ENCODE results near the gene SLC25A38. TPM values are rescaled to one million over a fixed set of nuclear protein-coding genes. Genes with fewer than 3 reads are reported as not detected.

The SLC25A38 gene
- total and polyA plus RNA-seq, 9 of the 15 experiments (the other 6 are each of a cell fraction or from before 2014, with no cell fraction given), result 13.5 to 51.1 (median 30.6) TPM

DNA sequence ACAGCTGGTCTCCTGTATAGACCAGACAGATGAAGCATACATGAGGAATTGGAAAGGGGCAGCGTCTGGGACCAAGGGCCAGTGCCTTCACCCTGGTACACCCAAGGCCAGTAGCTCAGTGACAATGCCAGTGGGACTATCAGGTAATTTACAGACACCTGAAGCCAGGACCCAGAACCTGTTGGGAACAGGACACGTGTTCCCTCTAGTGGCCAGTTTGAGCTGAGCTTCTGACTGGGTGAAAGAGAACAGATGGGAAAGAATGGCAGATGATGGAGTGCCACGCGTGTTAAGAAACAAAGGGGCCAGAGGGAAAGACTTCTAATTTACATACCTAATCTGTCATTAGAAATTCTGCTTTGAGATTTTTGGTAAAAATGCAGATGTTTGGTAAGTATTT is 5.1 kb upstream of the SLC25A38 start (continued):
- TF ChIP-seq TBL1XR1 (IDR thresholded peaks at IDR 0.05; ENCODE audit: low read length in 2 of 2) (no peak), ELF1 (tag; IDR thresholded peaks at IDR 0.05) (no peak), SMAD1 (IDR thresholded peaks at IDR 0.05; ENCODE audit: low read depth, low read length, partially characterized antibody) (no peak), E2F3 (CRISPR knock-in tag; IDR thresholded peaks at IDR 0.05) (no peak), POLR2B (IDR thresholded peaks at IDR 0.05; ENCODE audit: low read depth, partially characterized antibody) (no peak), SRSF9 (IDR thresholded peaks at IDR 0.05; ENCODE audit: borderline replicate concordance, low read depth, low read length) (no peak), RAD51 (IDR thresholded peaks at IDR 0.05; ENCODE audit: borderline replicate concordance, low read depth) (0 out of 2 replicates have a peak, but pooled peaks have one; percentile 12), PTTG1 (tag; IDR thresholded peaks at IDR 0.05; ENCODE audit: low read depth) (no peak), ETV5 (CRISPR knock-in tag; IDR thresholded peaks at IDR 0.05; ENCODE audit: low read depth) (no peak), HSF4 (CRISPR knock-in tag; IDR thresholded peaks at IDR 0.05; ENCODE audit: borderline replicate concordance) (no peak), ZNF121 (CRISPR knock-in tag; conservative IDR thresholded peaks at IDR 0.05) (no peak)
- TF ChIP-seq, protein P1, sequence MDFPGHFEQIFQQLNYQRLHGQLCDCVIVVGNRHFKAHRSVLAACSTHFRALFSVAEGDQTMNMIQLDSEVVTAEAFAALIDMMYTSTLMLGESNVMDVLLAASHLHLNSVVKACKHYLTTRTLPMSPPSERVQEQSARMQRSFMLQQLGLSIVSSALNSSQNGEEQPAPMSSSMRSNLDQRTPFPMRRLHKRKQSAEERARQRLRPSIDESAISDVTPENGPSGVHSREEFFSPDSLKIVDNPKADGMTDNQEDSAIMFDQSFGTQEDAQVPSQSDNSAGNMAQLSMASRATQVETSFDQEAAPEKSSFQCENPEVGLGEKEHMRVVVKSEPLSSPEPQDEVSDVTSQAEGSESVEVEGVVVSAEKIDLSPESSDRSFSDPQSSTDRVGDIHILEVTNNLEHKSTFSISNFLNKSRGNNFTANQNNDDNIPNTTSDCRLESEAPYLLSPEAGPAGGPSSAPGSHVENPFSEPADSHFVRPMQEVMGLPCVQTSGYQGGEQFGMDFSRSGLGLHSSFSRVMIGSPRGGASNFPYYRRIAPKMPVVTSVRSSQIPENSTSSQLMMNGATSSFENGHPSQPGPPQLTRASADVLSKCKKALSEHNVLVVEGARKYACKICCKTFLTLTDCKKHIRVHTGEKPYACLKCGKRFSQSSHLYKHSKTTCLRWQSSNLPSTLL (IDR thresholded peaks at IDR 0.05), result no peak
- TF ChIP-seq, protein P2, sequence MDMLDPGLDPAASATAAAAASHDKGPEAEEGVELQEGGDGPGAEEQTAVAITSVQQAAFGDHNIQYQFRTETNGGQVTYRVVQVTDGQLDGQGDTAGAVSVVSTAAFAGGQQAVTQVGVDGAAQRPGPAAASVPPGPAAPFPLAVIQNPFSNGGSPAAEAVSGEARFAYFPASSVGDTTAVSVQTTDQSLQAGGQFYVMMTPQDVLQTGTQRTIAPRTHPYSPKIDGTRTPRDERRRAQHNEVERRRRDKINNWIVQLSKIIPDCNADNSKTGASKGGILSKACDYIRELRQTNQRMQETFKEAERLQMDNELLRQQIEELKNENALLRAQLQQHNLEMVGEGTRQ (CRISPR knock-in tag; IDR thresholded peaks at IDR 0.05), result peak; percentile 25; the same call in 1 of the 2 replicates
- TF ChIP-seq, protein P3, sequence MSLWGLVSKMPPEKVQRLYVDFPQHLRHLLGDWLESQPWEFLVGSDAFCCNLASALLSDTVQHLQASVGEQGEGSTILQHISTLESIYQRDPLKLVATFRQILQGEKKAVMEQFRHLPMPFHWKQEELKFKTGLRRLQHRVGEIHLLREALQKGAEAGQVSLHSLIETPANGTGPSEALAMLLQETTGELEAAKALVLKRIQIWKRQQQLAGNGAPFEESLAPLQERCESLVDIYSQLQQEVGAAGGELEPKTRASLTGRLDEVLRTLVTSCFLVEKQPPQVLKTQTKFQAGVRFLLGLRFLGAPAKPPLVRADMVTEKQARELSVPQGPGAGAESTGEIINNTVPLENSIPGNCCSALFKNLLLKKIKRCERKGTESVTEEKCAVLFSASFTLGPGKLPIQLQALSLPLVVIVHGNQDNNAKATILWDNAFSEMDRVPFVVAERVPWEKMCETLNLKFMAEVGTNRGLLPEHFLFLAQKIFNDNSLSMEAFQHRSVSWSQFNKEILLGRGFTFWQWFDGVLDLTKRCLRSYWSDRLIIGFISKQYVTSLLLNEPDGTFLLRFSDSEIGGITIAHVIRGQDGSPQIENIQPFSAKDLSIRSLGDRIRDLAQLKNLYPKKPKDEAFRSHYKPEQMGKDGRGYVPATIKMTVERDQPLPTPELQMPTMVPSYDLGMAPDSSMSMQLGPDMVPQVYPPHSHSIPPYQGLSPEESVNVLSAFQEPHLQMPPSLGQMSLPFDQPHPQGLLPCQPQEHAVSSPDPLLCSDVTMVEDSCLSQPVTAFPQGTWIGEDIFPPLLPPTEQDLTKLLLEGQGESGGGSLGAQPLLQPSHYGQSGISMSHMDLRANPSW (CRISPR knock-in tag; IDR thresholded peaks at IDR 0.05), result no peak
- TF ChIP-seq, protein P4, sequence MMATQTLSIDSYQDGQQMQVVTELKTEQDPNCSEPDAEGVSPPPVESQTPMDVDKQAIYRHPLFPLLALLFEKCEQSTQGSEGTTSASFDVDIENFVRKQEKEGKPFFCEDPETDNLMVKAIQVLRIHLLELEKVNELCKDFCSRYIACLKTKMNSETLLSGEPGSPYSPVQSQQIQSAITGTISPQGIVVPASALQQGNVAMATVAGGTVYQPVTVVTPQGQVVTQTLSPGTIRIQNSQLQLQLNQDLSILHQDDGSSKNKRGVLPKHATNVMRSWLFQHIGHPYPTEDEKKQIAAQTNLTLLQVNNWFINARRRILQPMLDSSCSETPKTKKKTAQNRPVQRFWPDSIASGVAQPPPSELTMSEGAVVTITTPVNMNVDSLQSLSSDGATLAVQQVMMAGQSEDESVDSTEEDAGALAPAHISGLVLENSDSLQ (IDR thresholded peaks at IDR 0.05), result peak; percentile 21; the same call in 1 of the 2 replicates
- TF ChIP-seq, protein P5, sequence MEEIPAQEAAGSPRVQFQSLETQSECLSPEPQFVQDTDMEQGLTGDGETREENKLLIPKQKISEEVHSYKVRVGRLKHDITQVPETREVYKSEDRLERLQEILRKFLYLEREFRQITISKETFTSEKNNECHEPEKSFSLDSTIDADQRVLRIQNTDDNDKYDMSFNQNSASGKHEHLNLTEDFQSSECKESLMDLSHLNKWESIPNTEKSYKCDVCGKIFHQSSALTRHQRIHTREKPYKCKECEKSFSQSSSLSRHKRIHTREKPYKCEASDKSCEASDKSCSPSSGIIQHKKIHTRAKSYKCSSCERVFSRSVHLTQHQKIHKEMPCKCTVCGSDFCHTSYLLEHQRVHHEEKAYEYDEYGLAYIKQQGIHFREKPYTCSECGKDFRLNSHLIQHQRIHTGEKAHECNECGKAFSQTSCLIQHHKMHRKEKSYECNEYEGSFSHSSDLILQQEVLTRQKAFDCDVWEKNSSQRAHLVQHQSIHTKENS (CRISPR knock-in tag; IDR thresholded peaks at IDR 0.05), result no peak
- TF ChIP-seq, protein P6, sequence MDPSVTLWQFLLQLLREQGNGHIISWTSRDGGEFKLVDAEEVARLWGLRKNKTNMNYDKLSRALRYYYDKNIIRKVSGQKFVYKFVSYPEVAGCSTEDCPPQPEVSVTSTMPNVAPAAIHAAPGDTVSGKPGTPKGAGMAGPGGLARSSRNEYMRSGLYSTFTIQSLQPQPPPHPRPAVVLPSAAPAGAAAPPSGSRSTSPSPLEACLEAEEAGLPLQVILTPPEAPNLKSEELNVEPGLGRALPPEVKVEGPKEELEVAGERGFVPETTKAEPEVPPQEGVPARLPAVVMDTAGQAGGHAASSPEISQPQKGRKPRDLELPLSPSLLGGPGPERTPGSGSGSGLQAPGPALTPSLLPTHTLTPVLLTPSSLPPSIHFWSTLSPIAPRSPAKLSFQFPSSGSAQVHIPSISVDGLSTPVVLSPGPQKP (CRISPR knock-in tag; IDR thresholded peaks at IDR 0.05), result no peak

Measured in K562 (cell line).